ENCODE measurements around the gene AZIN2.

The AZIN2 gene

GRCh38 chr1:33157131-33157530 lies 76.2 kb downstream of the AZIN2 start:
- DNase-seq, result no peak

GRCh38 chr1:33158366-33158765 lies 77.4 kb downstream of the AZIN2 start:
- DNase-seq, result no peak

DNA sequence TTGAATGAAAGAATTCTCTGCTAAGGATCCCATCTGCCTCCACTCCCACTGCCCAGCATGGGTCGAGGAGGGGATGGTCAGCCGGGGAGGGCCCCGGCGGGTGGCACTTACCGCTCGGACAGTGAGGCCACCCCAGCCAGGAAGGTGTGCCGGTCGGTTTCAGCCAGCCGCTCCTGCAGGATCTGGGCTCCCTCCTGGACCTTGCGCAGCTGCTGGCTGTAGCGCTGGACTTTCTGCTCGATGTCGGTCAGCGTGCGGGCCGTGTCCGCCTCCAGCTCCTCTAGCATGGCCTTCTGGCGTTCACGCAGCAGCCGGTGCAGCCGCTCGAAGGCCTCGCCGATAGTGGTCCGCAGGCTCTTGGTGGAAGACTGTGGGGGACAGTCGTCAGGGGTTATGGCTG lies 78.6 kb downstream of the AZIN2 start:
- no peak for DNase-seq

DNA sequence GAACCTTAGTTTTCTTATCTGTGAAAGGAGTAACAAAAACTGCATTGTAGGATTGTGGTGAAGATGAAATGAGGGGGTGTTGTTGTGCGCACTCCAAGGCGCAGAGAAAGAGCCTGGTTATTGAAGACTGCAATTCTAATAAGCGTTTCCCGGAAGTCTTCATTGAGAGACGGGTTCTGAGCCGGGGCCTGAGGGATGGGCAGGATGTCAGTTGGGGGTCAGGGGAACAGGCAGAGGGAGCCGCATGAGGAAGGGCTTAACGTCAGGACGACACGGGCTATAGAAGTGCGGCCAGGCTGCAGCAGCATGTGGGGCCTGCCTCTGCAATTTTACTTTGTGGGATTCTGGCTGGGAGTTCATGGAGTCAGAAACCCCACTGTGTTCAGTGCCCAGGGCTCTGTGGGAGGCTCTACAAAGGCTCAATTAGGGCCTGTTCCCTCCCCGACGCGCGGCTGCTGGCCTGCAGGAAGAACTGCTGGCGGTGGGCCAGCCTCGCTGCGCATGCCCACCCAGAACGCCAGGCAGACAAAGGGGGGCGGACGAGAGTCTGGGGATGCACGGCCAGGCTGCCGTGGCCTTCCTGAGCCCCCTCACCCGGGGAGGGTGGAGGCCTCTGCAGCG lies 80.2 kb downstream of the AZIN2 start:
- no peak for DNase-seq

DNA sequence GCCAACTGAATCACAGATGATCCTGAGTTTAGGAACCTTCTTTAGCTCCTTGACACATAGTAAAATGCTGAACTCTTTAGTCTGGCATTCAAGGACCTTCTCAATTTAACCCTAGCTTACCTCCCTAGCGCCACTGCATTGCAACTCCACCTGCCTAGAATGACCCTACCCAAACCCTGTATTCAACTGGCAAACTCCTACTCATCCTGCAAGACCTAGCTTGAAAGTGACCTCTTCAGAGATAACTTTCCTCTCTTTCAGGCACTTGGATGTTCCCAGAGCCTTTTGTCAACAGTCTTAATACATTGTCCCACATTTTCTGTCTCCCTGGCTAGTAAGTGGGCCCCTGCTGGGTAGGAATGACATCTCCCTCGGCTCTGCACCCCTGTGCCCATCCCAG lies 81.2 kb downstream of the AZIN2 start:
- DNase-seq, result no peak

- peak; percentile 67 for DNase-seq
These were observed 82.9 kb downstream of the AZIN2 start for GRCh38 chr1:33163621-33164519.

DNA sequence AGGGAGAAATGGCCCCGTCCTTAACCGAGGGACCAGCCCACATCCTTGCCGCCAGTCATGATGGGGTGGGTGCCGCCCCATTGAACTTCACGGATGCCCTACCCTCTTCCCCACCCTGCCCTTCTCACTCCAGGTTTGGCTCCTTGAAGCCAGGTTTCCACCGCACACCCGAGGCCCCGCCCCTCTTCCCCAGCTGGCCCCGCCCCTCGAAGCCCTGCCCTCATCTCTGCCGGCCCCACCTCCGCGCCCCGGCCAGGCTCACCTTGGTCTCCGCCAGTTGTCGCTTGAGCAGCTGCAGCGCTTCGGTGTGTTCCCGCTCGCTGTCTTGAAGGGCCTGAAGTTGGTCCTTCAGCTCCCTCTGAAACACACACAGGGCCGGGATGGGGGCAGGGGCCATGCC lies 84.3 kb downstream of the AZIN2 start:
- no peak for DNase-seq

DNA sequence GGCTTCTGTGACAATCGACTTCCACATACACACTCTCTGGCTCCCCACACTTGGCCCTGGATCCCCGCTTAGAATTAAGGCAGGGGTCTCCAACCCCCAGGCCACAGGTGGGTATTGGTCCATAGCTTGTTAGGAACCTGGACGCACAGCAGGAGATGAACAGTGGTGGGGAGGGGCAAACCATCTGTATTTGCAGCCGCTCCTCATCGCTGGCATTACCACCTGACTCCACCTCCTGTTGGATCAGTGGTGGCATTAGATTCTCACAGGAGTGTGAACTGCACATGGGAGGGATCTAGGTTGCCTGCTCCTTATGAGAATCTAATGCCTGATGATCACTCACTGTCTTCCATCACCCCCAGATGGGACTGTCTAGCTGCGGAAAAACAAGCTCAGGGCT lies 84.9 kb downstream of the AZIN2 start:
- DNase-seq, result no peak

DNA sequence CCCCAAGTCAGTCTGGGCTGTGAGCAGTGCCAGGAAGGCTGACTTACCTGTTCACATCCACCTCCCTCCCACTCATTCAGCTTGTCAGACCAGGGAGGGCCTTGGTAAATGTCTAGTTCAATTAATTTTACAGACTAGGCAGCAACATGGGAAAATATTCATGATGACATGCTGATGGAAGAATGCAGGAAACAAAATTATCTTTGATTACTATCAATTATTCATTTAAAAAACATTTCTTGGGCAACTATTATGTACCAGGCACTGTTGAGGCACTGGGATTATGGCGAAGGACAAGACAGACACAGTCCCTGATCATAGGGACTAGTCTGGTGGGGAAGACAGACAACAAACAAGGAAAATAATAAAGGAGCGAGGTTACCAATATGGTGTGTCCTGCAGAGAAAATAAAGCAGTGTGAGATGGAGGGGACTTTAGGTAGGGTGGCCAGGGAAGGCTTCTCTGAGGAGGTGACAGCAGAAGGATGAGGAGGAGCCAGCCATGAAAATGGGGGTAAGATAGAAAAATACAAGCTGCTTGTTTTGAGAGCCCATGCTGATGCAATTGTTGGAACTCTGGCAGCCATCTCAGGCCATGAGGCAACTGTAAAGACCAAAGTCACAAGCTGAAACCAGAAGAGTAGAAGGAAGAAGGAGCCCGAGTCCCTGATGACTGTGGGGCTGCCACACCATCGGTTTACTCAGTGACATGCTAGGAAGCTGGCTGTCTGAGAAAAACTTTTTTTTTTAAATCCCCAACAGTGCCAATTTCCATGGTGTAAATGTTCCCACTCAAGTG lies 86.9 kb downstream of the AZIN2 start:
- no peak for DNase-seq

GRCh38 chr1:33168556-33169289 lies 87.8 kb downstream of the AZIN2 start:
- DNase-seq, result no peak

DNA sequence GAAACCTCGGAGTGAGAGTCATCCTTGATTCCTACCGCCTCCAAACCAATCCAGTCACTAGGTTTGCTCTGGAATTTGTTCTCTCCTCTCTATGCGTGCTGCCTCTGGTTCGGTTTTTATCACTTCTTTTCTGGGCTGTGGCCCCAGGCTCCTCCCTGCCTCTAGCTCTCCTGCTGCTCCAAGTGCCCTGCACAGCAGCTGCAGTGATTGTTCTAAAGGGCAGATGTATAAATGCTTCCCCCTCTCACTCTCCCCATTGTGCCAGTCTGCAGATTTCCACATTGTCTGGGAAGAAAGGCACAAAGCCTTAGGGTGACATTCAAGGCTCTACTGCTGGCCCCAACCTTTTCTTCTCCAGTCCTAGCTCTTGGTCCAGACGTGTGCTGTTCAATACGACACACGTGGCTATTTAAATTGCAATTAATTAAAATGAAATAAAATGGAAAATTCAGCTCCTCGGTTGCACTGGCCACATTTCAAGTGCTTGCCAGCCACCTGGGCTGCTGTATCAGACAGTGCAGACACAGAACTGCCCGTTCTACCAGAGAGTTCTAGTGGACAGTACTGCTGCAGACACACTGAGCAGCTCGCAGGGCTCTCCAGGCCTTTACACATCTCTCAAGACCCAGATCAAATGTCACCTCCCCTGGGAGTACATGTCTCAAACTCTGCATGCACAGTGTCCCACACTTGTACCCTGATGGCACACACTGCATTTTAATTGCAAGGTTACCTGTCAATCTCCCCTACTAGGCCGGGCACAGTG lies 88.5 kb downstream of the AZIN2 start:
- no peak for DNase-seq

Data from NCI-H226 (cell line).